ENCODE results near the gene SNX32. TPM values are rescaled to one million over a fixed set of nuclear protein-coding genes. Genes with fewer than 3 reads are reported as not detected.

The SNX32 gene
- polyA plus RNA-seq, 1 donor (not counting 4 experiments of a cell fraction or from before 2014, with no cell fraction given) = 0.12 TPM

- DNase-seq (ENCODE audit: low read depth, low spot score) = no peak
- no peak for FAIRE-seq
- no peak for TF ChIP-seq EZH2 (IDR thresholded peaks at IDR 0.05; ENCODE audit: low read length)
- no peak for TF ChIP-seq CTCF (optimal IDR thresholded peaks at IDR 0.05 in 1 of 3, IDR thresholded peaks at IDR 0.05 in 1 of 3, conservative IDR thresholded peaks at IDR 0.05 in 1 of 3; ENCODE audit: extremely low read depth in 1 of 3, insufficient read depth in 2 of 3, low read length in 3 of 3)
- Histone ChIP-seq H3K4me1 (ENCODE audit: control insufficient read depth, extremely low read depth, insufficient read depth, low read length) (no peaks in the 10 kb centered on the region), H3K79me2 (ENCODE audit: control insufficient read depth, insufficient read depth, low read length) (peaks cover 12% of the 10 kb centered on the region), H3K4me3 (ENCODE audit: control insufficient read depth in 2 of 3, extremely low read depth in 1 of 3, insufficient read depth in 2 of 3, low read depth in 1 of 3, low read length in 3 of 3) (no peak overlapping the region), H3K36me3 (ENCODE audit: control insufficient read depth in 2 of 2, extremely low read depth in 1 of 2, insufficient read depth in 2 of 2, low read length in 2 of 2) (peaks cover 20 to 26% of the 10 kb centered on the region in 2 experiments), H3K27me3 (ENCODE audit: control insufficient read depth, extremely low read depth, insufficient read depth, low read length) (no peaks in the 10 kb centered on the region), H3K27ac (ENCODE audit: control insufficient read depth, insufficient read depth, low read length) (no peak overlapping the region), H3K4me2 (ENCODE audit: control insufficient read depth, extremely low read depth, insufficient read depth, low read depth, low read length) (no peak overlapping the region), H3K9me3 (ENCODE audit: control insufficient read depth, low read depth, low read length) (no peaks in the 10 kb centered on the region), H4K20me1 (ENCODE audit: control insufficient read depth, extremely low read depth, insufficient read depth, low read length) (peaks cover 24% of the 10 kb centered on the region), H3K9me1 (ENCODE audit: control insufficient read depth, extremely low read depth, insufficient read depth, low read length) (no peaks in the 10 kb centered on the region), H3K9ac (ENCODE audit: control insufficient read depth, extremely low read depth, insufficient read depth, low read length) (no peak overlapping the region), H2AFZ (ENCODE audit: control insufficient read depth, low read length) (no peak overlapping the region)
- dilution Hi-C loops (cut with MboI; ENCODE audit: extremely low pct_ligation_motif_present, low sequenced_read_pairs) = no loop called here
These were observed 16.0 kb downstream of the SNX32 start for GRCh38 chr11:65849771-65850216.

DNA sequence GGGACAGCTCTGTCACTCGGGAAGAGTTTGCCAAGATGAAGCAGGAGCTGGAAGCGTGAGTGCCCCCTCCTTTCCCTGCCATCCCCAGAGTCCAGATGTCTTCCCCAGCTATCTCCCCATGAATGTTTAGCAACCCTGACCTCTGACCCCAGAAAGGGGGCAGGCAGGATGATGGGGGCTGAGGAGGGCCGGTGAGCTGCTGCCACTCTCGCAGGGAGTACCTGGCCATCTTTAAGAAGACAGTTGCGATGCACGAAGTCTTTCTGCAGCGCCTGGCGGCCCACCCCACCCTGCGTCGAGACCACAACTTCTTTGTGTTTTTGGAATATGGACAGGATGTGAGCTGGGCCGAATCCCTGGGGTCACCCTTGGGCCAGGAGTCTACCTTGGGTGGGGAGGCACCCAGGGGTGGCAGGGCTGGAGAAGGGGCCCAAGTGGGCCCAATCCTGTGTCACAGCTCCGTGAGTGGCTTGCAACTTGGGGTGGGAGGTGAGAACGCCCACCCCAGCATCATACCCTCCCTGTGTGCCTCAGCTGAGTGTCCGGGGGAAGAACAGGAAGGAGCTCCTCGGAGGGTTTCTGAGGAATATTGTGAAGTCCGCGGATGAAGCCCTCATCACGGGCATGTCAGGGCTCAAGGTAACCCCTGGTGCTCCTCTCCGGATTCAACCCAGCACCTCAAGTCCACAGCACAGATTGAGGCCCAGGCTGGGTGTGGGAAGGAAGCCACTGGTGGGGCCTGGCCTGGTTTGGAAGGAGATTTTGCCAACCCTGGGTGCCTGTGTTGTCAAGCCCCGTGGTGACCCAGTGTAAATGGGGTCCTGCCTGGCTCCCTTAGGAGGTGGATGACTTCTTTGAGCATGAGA is 16.7 kb downstream of the SNX32 start:
- no peak overlapping the region for H3K9ac ChIP-seq (ENCODE audit: control insufficient read depth, extremely low read depth, insufficient read depth, low read length)
- H2AFZ ChIP-seq (ENCODE audit: control insufficient read depth, low read length) = no peak overlapping the region
- no peak for TF ChIP-seq EZH2 (IDR thresholded peaks at IDR 0.05; ENCODE audit: low read length)
- TF ChIP-seq CTCF (optimal IDR thresholded peaks at IDR 0.05 in 1 of 3, IDR thresholded peaks at IDR 0.05 in 1 of 3, conservative IDR thresholded peaks at IDR 0.05 in 1 of 3; ENCODE audit: extremely low read depth in 1 of 3, insufficient read depth in 2 of 3, low read length in 3 of 3) = no peak
- peaks cover 2% of the 10 kb centered on the region for H3K4me1 ChIP-seq (ENCODE audit: control insufficient read depth, extremely low read depth, insufficient read depth, low read length)
- peaks cover 18% of the 10 kb centered on the region for H3K79me2 ChIP-seq (ENCODE audit: control insufficient read depth, insufficient read depth, low read length)
- peaks cover 25 to 31% of the 10 kb centered on the region in 2 experiments for H3K36me3 ChIP-seq (ENCODE audit: control insufficient read depth in 2 of 2, extremely low read depth in 1 of 2, insufficient read depth in 2 of 2, low read length in 2 of 2)
- H3K9me1 ChIP-seq (ENCODE audit: control insufficient read depth, extremely low read depth, insufficient read depth, low read length) = no peaks in the 10 kb centered on the region
- no peaks in the 10 kb centered on the region for H3K27me3 ChIP-seq (ENCODE audit: control insufficient read depth, extremely low read depth, insufficient read depth, low read length)
- DNase-seq (ENCODE audit: low read depth, low spot score) = no peak
- no peak for FAIRE-seq
- H3K4me2 ChIP-seq (ENCODE audit: control insufficient read depth, extremely low read depth, insufficient read depth, low read depth, low read length) = no peak overlapping the region
- H4K20me1 ChIP-seq (ENCODE audit: control insufficient read depth, extremely low read depth, insufficient read depth, low read length) = peaks cover 31% of the 10 kb centered on the region
- H3K4me3 ChIP-seq (ENCODE audit: control insufficient read depth in 2 of 3, extremely low read depth in 1 of 3, insufficient read depth in 2 of 3, low read depth in 1 of 3, low read length in 3 of 3) = no peak overlapping the region
- no peaks in the 10 kb centered on the region for H3K9me3 ChIP-seq (ENCODE audit: control insufficient read depth, low read depth, low read length)
- dilution Hi-C loops (cut with MboI; ENCODE audit: extremely low pct_ligation_motif_present, low sequenced_read_pairs) = no loop called here
- H3K27ac ChIP-seq (ENCODE audit: control insufficient read depth, insufficient read depth, low read length) = no peak overlapping the region

Measured in keratinocyte (primary cell).